Breast epithelium (tissue), 3 donors: ENCODE measurements around the gene LPP.

ENCODE experiments used
- CTCF ChIP-seq, 3 donors: fragments of 450-650 bp; IDR thresholded peaks; one replicate each; pipeline ENCODE4 v1.5.1; 2016 to 2017; ENCODE audit warnings: antibody characterized with exemption in 3 of 3, mild to moderate bottlenecking in 3 of 3, moderate library complexity in 3 of 3
- POLR2A ChIP-seq: fragments of 450-650 bp; IDR thresholded peaks from one replicate; pipeline ENCODE4 v1.6.1; 2016; ENCODE audit warnings: antibody characterized with exemption, mild to moderate bottlenecking, moderate library complexity

GRCh38 chr3:188796122-188796631, 642.2 kb downstream of the LPP start:
- no peak for TF ChIP-seq CTCF (IDR thresholded peaks at IDR 0.05)
- TF ChIP-seq POLR2A = no peak
